Mucosa of stomach (tissue), 1 donor: ENCODE measurements around the gene TRERF1.

ENCODE experiments used
- H3K27me3 ChIP-seq: one replicate; pipeline ENCODE4 v1.7.0; 2013; ENCODE audit warnings: mild to moderate bottlenecking, low read length; ENCODE audit not compliant: control insufficient read depth, insufficient read depth
- H3K36me3 ChIP-seq: one replicate; pipeline ENCODE4 v1.7.0; 2013; ENCODE audit warnings: low read length; ENCODE audit not compliant: control insufficient read depth, insufficient read depth
- H3K4me1 ChIP-seq: one replicate; pipeline ENCODE4 v1.7.0; 2013; ENCODE audit warnings: mild to moderate bottlenecking, low read length; ENCODE audit not compliant: control insufficient read depth, insufficient read depth
- H3K4me3 ChIP-seq: one replicate; pipeline ENCODE4 v1.7.0; 2013; ENCODE audit warnings: low read length
- H3K9ac ChIP-seq: one replicate; pipeline ENCODE4 v1.7.0; 2013; ENCODE audit warnings: mild to moderate bottlenecking, low read length, moderate library complexity
- H3K9me3 ChIP-seq: one replicate; pipeline ENCODE4 v1.7.0; 2013; ENCODE audit warnings: mild to moderate bottlenecking, low read length, moderate library complexity; ENCODE audit not compliant: control insufficient read depth
- donor health status: Pancreatic carcinoma.

Gene TRERF1

GRCh38 chr6:42295677-42296076 lies 156.0 kb downstream of the TRERF1 start:
- Histone ChIP-seq H3K4me3 (no peak overlapping the region), H3K9ac (no peak overlapping the region), H3K4me1 (peaks cover 47% of the 10 kb centered on the region)

GRCh38 chr6:42295181-42295580 lies 156.5 kb downstream of the TRERF1 start:
- H3K4me1 ChIP-seq = peaks cover 47% of the 10 kb centered on the region
- H3K4me3 ChIP-seq = no peak overlapping the region
- H3K36me3 ChIP-seq = peaks cover 5% of the 10 kb centered on the region
- no peak overlapping the region for H3K9ac ChIP-seq
- no peaks in the 10 kb centered on the region for H3K9me3 ChIP-seq
- H3K27me3 ChIP-seq = no peaks in the 10 kb centered on the region

More at GRCh38 chr6:42295677-42296076, 156.0 kb downstream of the TRERF1 start:
- no peaks in the 10 kb centered on the region for H3K27me3 ChIP-seq
- peaks cover 5% of the 10 kb centered on the region for H3K36me3 ChIP-seq
- no peaks in the 10 kb centered on the region for H3K9me3 ChIP-seq

- H3K4me1 ChIP-seq = peaks cover 47% of the 10 kb centered on the region
- peaks cover 2% of the 10 kb centered on the region for H3K36me3 ChIP-seq
- H3K9ac ChIP-seq = no peak overlapping the region
- no peak overlapping the region for H3K4me3 ChIP-seq
- H3K9me3 ChIP-seq = no peaks in the 10 kb centered on the region
- H3K27me3 ChIP-seq = no peaks in the 10 kb centered on the region
These were observed 157.0 kb downstream of the TRERF1 start for GRCh38 chr6:42294759-42295158.

- Histone ChIP-seq H3K4me1 (peaks cover 47% of the 10 kb centered on the region), H3K36me3 (no peaks in the 10 kb centered on the region)
These were observed 158.2 kb downstream of the TRERF1 start for GRCh38 chr6:42293386-42293977.

GRCh38 chr6:42292004-42292740 lies 159.6 kb downstream of the TRERF1 start:
- Histone ChIP-seq H3K9ac (no peak overlapping the region), H3K4me3 (no peak overlapping the region), H3K27me3 (no peaks in the 10 kb centered on the region), H3K4me1 (peaks cover 47% of the 10 kb centered on the region), H3K9me3 (no peaks in the 10 kb centered on the region), H3K36me3 (no peaks in the 10 kb centered on the region)

More at GRCh38 chr6:42293386-42293977, 158.2 kb downstream of the TRERF1 start:
- H3K9ac ChIP-seq = no peak overlapping the region
- H3K27me3 ChIP-seq = no peaks in the 10 kb centered on the region
- H3K9me3 ChIP-seq = no peaks in the 10 kb centered on the region
- H3K4me3 ChIP-seq = no peak overlapping the region

GRCh38 chr6:42287756-42288155 lies 164.0 kb downstream of the TRERF1 start:
- Histone ChIP-seq H3K4me1 (peaks cover 11% of the 10 kb centered on the region), H3K4me3 (no peak overlapping the region), H3K9ac (no peak overlapping the region), H3K27me3 (no peaks in the 10 kb centered on the region), H3K36me3 (no peaks in the 10 kb centered on the region), H3K9me3 (no peaks in the 10 kb centered on the region)

GRCh38 chr6:42281570-42281969 lies 170.2 kb downstream of the TRERF1 start:
- H3K9me3 ChIP-seq = no peaks in the 10 kb centered on the region
- H3K36me3 ChIP-seq = no peaks in the 10 kb centered on the region
- H3K4me3 ChIP-seq = no peak overlapping the region
- no peaks in the 10 kb centered on the region for H3K27me3 ChIP-seq
- H3K4me1 ChIP-seq = peaks cover 24% of the 10 kb centered on the region
- H3K9ac ChIP-seq = no peak overlapping the region

GRCh38 chr6:42280966-42281533 lies 170.7 kb downstream of the TRERF1 start:
- no peaks in the 10 kb centered on the region for H3K9me3 ChIP-seq
- no peaks in the 10 kb centered on the region for H3K27me3 ChIP-seq
- H3K4me3 ChIP-seq = no peak overlapping the region
- H3K36me3 ChIP-seq = no peaks in the 10 kb centered on the region
- H3K9ac ChIP-seq = no peak overlapping the region
- H3K4me1 ChIP-seq = peaks cover 30% of the 10 kb centered on the region

GRCh38 chr6:42279966-42280629 lies 171.6 kb downstream of the TRERF1 start:
- Histone ChIP-seq H3K9ac (peak overlapping the region; percentile 6), H3K36me3 (no peaks in the 10 kb centered on the region), H3K4me3 (no peak overlapping the region), H3K9me3 (no peaks in the 10 kb centered on the region), H3K27me3 (no peaks in the 10 kb centered on the region), H3K4me1 (peaks cover 34% of the 10 kb centered on the region)

GRCh38 chr6:42279144-42279781 lies 172.5 kb downstream of the TRERF1 start:
- Histone ChIP-seq H3K36me3 (no peaks in the 10 kb centered on the region), H3K9me3 (no peaks in the 10 kb centered on the region), H3K27me3 (no peaks in the 10 kb centered on the region), H3K4me1 (peaks cover 34% of the 10 kb centered on the region), H3K9ac (peak overlapping the region; percentile 6), H3K4me3 (no peak overlapping the region)

- H3K4me3 ChIP-seq = no peak overlapping the region
- H3K4me1 ChIP-seq = peaks cover 34% of the 10 kb centered on the region
- H3K27me3 ChIP-seq = no peaks in the 10 kb centered on the region
- no peak overlapping the region for H3K9ac ChIP-seq
- H3K9me3 ChIP-seq = no peaks in the 10 kb centered on the region
- no peaks in the 10 kb centered on the region for H3K36me3 ChIP-seq
These were observed 173.4 kb downstream of the TRERF1 start for GRCh38 chr6:42278131-42278853.
